Calu3 (cell line): ENCODE data around the gene CDC42. TPM values are rescaled to one million over a fixed set of nuclear protein-coding genes. Genes with fewer than 3 reads are reported as not detected.

Experiments used
- BruUV-seq: library from RNA; stranded (reverse); fragments of 400-500 nt; replicated peaks from 2 replicates; lab custom pipeline; 2021; lab: Mats Ljungman, UMichigan
- CTCF ChIA-PET: fragments of 300-600 bp; sonication (Branson Sonifier 250); formaldehyde crosslinking; loops from one replicate; lab custom pipeline; 2022; ENCODE audit warnings: antibody characterized with exemption; lab: Charles Lee
- DNase-seq: peaks from one replicate; pipeline ENCODE4 v3.0.0; 2022
- H3K27ac Mint-ChIP-seq: one replicate; pipeline ENCODE4 v1.8.0; 2022; ENCODE audit warnings: mixed read lengths; ENCODE audit not compliant: unreplicated experiment
- H3K27me3 Mint-ChIP-seq: one replicate; pipeline ENCODE4 v1.8.0; 2022; ENCODE audit warnings: mixed read lengths; ENCODE audit not compliant: unreplicated experiment
- H3K36me3 Mint-ChIP-seq: one replicate; pipeline ENCODE4 v1.8.0; 2022; ENCODE audit warnings: mild to moderate bottlenecking, moderate library complexity, mixed read lengths; ENCODE audit not compliant: insufficient read depth, unreplicated experiment
- H3K4me1 Mint-ChIP-seq: one replicate; pipeline ENCODE4 v1.8.0; 2022; ENCODE audit warnings: mild to moderate bottlenecking, low read depth, mixed read lengths; ENCODE audit not compliant: unreplicated experiment
- H3K4me3 Mint-ChIP-seq: one replicate; pipeline ENCODE4 v1.8.0; 2022; ENCODE audit warnings: mild to moderate bottlenecking, low read depth, moderate library complexity, mixed read lengths; ENCODE audit not compliant: unreplicated experiment
- H3K9me3 Mint-ChIP-seq: one replicate; pipeline ENCODE4 v1.8.0; 2022; ENCODE audit warnings: low read depth, mixed read lengths; ENCODE audit not compliant: unreplicated experiment
- CTCF ChIP-seq: fragments of 200-600 bp; IDR thresholded peaks from one replicate; pipeline ENCODE4 v1.8.0; 2022; ENCODE audit warnings: antibody characterized with exemption; ENCODE audit not compliant: unreplicated experiment
- intact Hi-C: fragments of 100-400 bp; cut with micrococcal nuclease; formaldehyde crosslinking; loops from one replicate; pipeline ENCODE4 v1.10.0; 2022; ENCODE audit not compliant: unreplicated experiment
- total RNA-seq: library from RNA; stranded (reverse); gene quantifications from 2 replicates; pipeline ENCODE4 v1.2.3, GENCODE V29; 2022

Gene CDC42
- total RNA-seq, 1 experiment from 2014 or later, result 204 TPM

- TF ChIP-seq CTCF, result no peak
- Mint-ChIP-seq H3K27ac (no peak overlapping the region), H3K9me3 (no peaks in the 10 kb centered on the region), H3K4me3 (no peak overlapping the region), H3K27me3 (no peaks in the 10 kb centered on the region), H3K36me3 (peaks cover 35% of the 10 kb centered on the region), H3K4me1 (no peaks in the 10 kb centered on the region)
- BruUV-seq, result no TSS peak
- DNase-seq, result no peak
- CTCF ChIA-PET, result no interaction called here
- intact Hi-C loops, result loop anchor here (10.0 kb wide), 1 partner anchor 314 kb away; no protein-coding TSS in a partner anchor
Observed at GRCh38 chr1:22101199-22101598, 48.7 kb downstream of the CDC42 start.

- Mint-ChIP-seq H3K4me1 (no peaks in the 10 kb centered on the region), H3K36me3 (peaks cover 35% of the 10 kb centered on the region), H3K9me3 (no peaks in the 10 kb centered on the region), H3K27ac (no peak overlapping the region), H3K4me3 (no peak overlapping the region), H3K27me3 (no peaks in the 10 kb centered on the region)
- BruUV-seq, result no TSS peak
- intact Hi-C loops, result loop anchor here (10.0 kb wide), 1 partner anchor 313 kb away; no protein-coding TSS in a partner anchor
- CTCF ChIA-PET, result no interaction called here
- no peak for DNase-seq
- TF ChIP-seq CTCF, result no peak
Observed at GRCh38 chr1:22101995-22102394, 49.5 kb downstream of the CDC42 start.

GRCh38 chr1:22102746-22103145 lies 50.2 kb downstream of the CDC42 start:
- CTCF ChIA-PET, result no interaction called here
- H3K36me3 Mint-ChIP-seq, result peaks cover 29% of the 10 kb centered on the region

GRCh38 chr1:22104094-22104493 lies 51.6 kb downstream of the CDC42 start:
- intact Hi-C loops, result loop anchor here (10.0 kb wide), 1 partner anchor 311 kb away; no protein-coding TSS in a partner anchor
- DNase-seq, result no peak
- no peaks in the 10 kb centered on the region for H3K27me3 Mint-ChIP-seq
- peaks cover 31% of the 10 kb centered on the region for H3K36me3 Mint-ChIP-seq
- no peak overlapping the region for H3K4me3 Mint-ChIP-seq
- no peaks in the 10 kb centered on the region for H3K9me3 Mint-ChIP-seq
- TF ChIP-seq CTCF, result no peak
- CTCF ChIA-PET, result no interaction called here
- no peak overlapping the region for H3K27ac Mint-ChIP-seq
- no TSS peak for BruUV-seq
- H3K4me1 Mint-ChIP-seq, result no peaks in the 10 kb centered on the region

More at GRCh38 chr1:22102746-22103145, 50.2 kb downstream of the CDC42 start:
- DNase-seq, result no peak
- Mint-ChIP-seq H3K4me3 (no peak overlapping the region), H3K27me3 (no peaks in the 10 kb centered on the region), H3K27ac (no peak overlapping the region), H3K9me3 (no peaks in the 10 kb centered on the region), H3K4me1 (no peaks in the 10 kb centered on the region)
- no TSS peak for BruUV-seq
- no peak for TF ChIP-seq CTCF
- intact Hi-C loops, result loop anchor here (10.0 kb wide), 1 partner anchor 312 kb away; no protein-coding TSS in a partner anchor
